ENCODE results near the gene NGEF.
"Not testable (repeated sequence)": the region's sequence is repeated elsewhere in the genome, so short reads cannot be mapped to it uniquely, and the experiment has no call there.

Gene NGEF

GRCh38 chr2:232871835-232872736, 141.0 kb downstream of the NGEF start:
- DNase-seq (ENCODE audit: low read depth in 2 of 2): no peak

- no peak for DNase-seq (ENCODE audit: low read depth in 2 of 2)
Measured at GRCh38 chr2:232871418-232871834, 141.6 kb downstream of the NGEF start.

- DNase-seq (ENCODE audit: low read depth in 2 of 2): no peak
Measured at GRCh38 chr2:232870766-232871371, 142.2 kb downstream of the NGEF start.

DNA sequence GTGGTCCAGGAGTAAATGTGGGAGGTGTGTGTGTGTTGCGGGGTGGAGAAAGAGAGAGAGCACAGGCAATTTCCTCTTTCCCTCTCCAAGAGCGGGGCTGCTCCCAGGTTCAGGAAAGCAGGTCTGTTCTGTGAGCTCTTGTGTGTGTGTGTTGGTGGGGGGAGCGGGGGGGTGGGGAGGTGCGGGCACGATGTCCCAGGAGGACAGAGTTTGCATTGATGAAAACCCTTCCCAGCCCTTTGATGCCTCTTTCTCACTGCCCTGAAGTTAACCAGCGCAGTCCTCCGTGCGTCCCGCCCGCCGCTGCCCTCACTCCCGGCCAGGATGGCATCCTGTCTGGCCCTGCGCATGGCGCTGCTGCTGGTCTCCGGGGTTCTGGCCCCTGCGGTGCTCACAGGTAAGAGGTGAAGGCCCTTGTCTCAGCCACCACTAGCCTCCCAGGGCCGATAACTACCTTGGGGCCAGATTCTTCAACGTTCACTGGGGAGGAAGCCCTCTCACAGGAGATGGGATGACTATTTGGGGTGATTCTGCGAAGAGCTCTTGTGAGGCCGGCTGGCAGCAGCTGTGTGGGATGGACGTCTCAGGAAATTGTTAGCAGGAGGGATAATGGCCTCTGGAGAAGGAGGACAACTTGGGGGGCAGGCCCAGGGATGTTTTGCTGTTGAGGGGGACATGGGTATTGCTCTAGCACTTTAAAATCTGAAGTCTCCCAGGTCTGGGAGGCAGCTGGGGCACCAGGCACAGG, 142.9 kb downstream of the NGEF start, which contains the start of gene SNORC:
Gene SNORC (plus strand): TSS at position 247 of the 748 bp plus-strand sequence. CDS start 78 bp downstream, at position 325.
- no peak for DNase-seq (ENCODE audit: low read depth in 2 of 2)

- DNase-seq (ENCODE audit: low read depth in 2 of 2): no peak
Measured at GRCh38 chr2:232869138-232870017, 143.7 kb downstream of the NGEF start.

- no peak for DNase-seq (ENCODE audit: low read depth in 2 of 2)
Measured at GRCh38 chr2:232866104-232866503, 147.0 kb downstream of the NGEF start.

DNA sequence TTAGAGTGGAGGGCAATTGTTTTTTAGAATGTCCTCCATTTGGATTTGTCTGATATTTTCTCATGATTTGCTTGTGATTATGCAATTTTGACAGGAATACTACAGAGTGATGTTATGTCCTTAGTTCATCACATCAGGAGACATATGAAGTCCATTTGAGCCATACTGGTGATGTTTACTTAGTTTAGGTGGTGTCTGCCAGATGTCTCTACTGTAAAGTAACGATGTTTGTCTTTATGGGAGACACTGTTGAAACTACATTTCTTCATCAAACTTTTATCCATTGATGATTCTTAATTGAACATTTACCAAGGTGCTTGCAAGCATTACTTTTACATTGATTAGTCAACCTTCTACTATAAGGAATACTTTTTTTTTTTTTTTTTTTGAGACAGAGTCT, 147.9 kb downstream of the NGEF start:
- no peak for DNase-seq (ENCODE audit: low read depth in 2 of 2)

DNA sequence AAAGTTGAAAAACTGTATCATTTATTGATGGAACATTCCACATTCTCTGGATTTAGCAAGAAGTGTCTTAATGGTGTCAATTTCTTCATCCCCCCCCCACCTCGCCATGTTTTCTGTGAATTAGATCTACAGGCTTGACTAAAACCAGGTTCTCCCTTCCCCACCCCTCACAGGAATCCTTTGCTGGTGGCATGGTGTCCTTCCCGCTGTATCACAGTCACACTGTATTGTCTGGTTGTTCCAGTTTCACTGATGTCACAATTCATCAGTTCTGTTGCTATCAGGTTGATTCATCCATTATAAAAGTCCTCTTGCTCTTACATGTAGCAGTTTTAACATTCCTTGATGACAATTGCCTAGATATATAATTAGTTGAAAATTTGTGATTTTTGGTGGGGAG, 149.1 kb downstream of the NGEF start:
- no peak for DNase-seq (ENCODE audit: low read depth in 2 of 2)

DNA sequence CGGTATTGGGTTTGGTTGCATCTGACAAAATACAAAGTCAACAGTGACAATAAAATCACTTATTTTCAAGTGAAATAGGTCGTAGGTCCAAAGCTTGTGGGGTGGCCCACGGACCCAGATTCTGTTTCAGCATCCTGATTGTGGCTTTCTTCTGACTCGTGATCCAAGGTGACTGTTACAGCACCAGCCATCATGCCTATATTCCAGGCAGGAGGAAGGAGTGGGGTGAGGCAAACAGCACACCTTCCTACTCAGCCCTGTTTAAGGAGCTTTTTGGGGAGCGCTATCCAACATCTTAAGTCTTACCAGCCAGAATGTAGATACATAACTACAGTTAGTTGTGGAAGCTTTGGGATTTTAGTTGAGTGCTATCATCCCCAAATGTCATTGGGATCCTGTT, 151.7 kb downstream of the NGEF start:
- DNase-seq (ENCODE audit: low read depth in 2 of 2): no peak

- no peak for DNase-seq (ENCODE audit: low read depth in 2 of 2)
Measured at GRCh38 chr2:232860593-232861241, 152.3 kb downstream of the NGEF start.

- DNase-seq (ENCODE audit: low read depth in 2 of 2): no peak
Measured at GRCh38 chr2:232859385-232859916, 153.6 kb downstream of the NGEF start.

- no peak for DNase-seq (ENCODE audit: low read depth in 2 of 2)
Measured at GRCh38 chr2:232857158-232857563, 155.9 kb downstream of the NGEF start.

DNA sequence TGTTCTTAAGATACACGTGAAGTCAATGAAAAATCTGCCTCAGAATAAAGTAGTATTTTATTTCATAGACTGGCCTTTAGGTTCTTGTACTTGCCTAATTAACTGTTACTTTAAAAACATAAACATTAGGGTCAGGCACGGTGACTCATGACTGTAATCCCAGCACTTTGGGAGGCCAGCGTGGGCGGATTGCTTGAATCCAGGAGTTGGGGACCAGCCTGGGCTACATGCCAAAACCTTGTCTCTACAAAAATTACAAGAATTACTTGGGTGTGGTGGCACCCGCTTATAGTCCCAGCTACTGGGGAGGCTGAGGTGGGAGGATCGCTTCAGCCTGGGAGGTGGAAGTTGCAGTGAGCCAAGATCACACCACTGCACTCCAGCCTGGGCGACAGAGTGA, 159.0 kb downstream of the NGEF start:
- no peak for DNase-seq (ENCODE audit: low read depth in 2 of 2)

DNA sequence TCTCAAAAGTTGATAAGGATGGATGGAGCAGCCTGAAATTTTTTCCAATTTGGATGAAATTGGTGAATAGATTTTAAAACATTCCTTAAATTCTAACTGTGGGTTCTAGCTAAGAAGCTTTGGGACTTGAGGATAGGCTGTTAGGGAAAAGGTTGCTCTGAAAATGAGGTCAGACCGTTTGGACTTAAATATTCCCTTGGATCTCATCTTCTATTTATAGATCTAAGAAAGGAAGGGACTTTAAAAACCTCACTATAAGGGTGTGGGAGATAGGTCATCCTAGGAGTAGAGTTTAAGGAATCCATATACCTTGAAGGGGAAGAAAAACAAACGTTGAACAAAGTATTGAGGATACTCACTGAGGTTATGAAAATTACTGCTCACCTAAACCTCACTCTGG, 160.4 kb downstream of the NGEF start:
- DNase-seq (ENCODE audit: low read depth in 2 of 2): no peak

- DNase-seq (ENCODE audit: low read depth in 2 of 2): not testable (repeated sequence)
Measured at GRCh38 chr2:232852081-232852480, 161.0 kb downstream of the NGEF start.

- DNase-seq (ENCODE audit: low read depth in 2 of 2): no peak
Measured at GRCh38 chr2:232850039-232850438, 163.0 kb downstream of the NGEF start.

- no peak for DNase-seq (ENCODE audit: low read depth in 2 of 2)
Measured at GRCh38 chr2:232846055-232846454, 167.0 kb downstream of the NGEF start.

DNA sequence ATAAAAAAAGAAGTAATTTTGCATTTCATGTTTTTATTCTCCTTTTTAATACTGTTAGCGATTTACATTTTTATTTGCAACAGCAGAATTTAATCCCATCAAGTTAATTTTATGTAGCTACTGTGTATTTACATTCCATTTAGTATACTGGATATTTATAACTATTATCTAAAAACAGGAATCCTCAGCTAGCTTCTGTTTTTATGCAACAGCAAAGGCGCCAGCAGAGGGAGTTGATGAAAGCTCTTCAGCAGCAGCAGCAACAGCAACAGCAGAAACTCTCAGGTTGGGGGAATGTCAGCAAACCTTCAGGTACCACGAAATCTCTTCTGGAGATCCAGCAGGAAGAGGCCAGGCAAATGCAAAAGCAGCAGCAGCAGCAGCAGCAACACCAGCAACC, 169.2 kb downstream of the NGEF start:
- DNase-seq (ENCODE audit: low read depth in 2 of 2): no peak

DNA sequence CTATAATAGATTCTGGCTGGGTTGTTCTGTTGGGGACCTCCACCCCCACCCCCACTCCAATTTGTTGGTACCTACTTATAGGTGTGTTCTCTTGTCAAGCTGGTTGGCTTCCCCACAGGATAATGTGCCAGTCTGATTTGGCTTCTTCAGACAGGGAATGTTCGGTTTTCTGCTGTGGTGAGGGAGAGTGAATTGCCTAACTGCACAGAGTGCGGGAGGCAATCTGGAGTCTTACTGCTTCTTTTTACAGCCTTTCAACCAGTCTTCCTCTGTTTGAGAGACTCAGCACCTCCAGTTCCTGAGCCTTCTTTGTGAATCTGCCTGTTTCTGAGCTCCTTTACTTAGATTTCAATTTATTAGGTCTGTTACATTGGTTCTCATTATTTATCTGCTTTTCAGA, 170.4 kb downstream of the NGEF start:
- no peak for DNase-seq (ENCODE audit: low read depth in 2 of 2)

DNA sequence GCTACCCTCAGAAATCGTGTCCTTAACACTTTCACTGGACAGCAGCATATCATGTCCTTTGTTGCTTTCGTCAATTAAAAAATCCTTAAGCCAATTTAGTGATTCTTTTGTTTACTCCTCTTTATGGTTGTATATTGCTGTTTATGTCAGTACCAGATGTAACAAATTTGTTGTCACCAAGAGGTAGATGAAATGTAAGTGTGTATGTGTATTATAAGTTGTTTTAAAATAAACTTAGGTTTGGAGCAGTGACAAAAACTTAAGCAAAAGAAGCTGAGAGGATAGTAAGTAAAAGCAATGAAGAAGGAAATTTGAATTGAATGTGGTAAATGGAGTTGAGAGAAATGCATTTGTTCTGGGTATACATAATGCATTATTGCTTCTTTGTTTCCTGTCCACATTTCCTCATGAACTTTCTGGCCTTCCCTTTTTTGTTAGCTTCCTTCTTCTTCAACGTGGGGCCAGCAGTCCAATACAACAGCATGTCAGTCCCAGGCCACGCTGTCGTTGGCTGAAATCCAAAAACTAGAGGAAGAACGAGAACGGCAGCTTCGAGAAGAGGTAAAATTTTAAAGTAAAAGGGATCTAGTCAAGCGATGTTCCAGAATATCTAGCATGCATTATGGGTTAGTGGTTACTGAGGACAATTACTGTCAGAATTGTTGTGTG, 173.5 kb downstream of the NGEF start:
- no peak for DNase-seq (ENCODE audit: low read depth in 2 of 2)
